Right ventricle myocardium inferior (tissue), 1 donor: ENCODE results near the gene SLC23A2. TPM values are rescaled to one million over a fixed set of nuclear protein-coding genes. Genes with fewer than 3 reads are reported as not detected.
"Not testable (repeated sequence)": the region's sequence is repeated elsewhere in the genome, so short reads cannot be mapped to it uniquely, and the experiment has no call there.

Experiments
- ATAC-seq: fragments of 200-7000 bp; cut with Tn5 transposase; one replicate; pipeline ENCODE4 v1.9.1; 2020; ENCODE audit warnings: mild to moderate bottlenecking, moderate library complexity
- DNase-seq: peaks from one replicate; pipeline ENCODE4 v3.0.0; 2021; ENCODE audit errors: missing footprints
- intact Hi-C: fragments of 100-400 bp; cut with DNase I; formaldehyde crosslinking; loops from one replicate; pipeline ENCODE4 v1.11.0; 2022
- long read RNA-seq: library from polyadenylated mRNA; unstranded; transcript quantifications from one replicate; pipeline ENCODE4 v2.0.0, GENCODE V29; 2021
- total RNA-seq: library from RNA; stranded (reverse); fragmentation: NEBNext Ultra II Directional; extraction: Animal tissue kit (Norgen Biotek cat#: 25700); gene quantifications from one replicate; pipeline ENCODE4 v1.2.1, GENCODE V29; 2021
- donor health status: DM: no; HTN: yes; CAD: no; lungs with severe emphysema.

The SLC23A2 gene
- total RNA-seq, result 6.7 TPM
- long read RNA-seq, result 0 reads

DNA sequence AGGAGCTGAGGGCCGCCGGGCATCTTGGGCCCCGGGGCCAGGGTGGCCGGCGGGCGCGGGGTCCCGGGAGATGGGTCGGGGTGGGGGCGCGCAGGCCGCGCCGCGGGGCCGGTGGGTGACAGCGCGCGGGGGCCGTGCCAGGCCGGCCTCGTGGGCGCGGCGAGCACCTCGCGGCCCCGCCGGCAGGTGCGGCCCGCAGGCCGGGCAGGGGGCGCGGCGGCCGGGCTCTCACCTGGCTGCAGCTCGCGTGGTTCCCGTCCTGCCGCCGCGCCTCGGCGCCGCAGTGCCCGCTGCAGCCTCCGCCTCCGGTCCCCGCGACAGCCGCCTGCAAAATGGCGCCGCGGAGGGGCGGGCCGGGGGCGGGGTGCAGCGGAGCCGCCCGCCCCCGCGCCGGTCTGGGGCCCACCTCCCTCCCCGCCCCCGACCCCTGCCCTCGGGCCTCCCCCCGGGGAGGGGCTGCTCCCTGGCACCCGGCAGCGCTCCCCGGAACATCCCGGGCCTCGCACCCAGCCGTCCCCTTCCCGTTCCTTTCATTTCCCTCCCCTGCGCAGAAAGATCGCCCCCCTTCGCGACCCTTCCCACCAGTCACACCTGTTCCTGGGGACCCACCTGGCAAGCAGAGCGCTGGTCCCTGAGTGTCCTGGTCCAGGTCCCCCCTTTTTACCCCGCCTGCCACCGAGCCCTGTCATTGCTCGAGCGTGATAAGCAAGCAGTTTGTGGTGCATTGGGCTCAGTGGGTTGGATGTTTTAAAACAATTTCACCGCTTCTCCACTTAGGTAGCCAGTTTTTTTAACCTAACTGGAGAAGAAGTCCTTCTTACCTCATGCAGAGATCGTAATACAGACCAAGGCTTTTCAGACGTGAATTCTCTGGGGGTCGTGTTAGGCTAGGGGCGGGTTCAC lies at the start of gene SLC23A2:
Gene SLC23A2 (minus strand): TSS at position 337 of the 903 bp plus-strand sequence. CDS start 68,948 bp downstream, outside the sequence.
- ATAC-seq (peak; percentile 77), DNase-seq (peak; percentile 86)
- intact Hi-C loops, result loop anchor here (10.0 kb wide), 1 partner anchor 73 kb away; no protein-coding TSS in a partner anchor

DNA sequence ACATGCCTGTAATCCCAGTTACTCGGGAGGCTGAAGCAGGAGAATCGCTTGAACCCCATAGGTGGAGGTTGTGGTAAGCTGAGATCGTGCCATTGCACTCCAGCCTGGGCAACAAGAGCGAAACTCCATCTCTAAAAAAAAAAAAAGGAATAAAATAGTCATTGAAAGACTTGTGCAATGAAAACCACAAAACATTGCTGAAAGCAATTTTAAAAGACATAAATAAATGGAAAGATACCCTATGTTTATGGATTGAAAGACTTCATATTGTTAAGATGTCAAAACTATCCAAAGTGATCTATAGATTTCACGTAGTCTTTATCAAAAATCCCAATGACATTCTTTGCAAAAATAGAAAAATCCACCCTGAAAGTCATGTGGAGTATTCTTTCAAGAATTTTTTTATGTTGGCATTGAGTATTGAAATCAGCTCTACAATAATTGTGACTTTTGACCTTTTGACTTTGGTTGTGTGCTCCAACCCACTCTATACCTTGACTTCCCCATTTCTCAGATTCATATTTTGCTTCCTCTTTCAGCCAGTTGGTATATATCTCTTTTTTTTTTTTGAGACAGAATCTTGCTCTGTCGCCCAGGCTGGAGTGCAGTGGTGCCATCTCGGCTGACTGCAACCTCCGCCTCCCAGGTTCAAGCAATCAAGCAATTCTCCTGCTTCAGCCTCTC lies 45.5 kb upstream of the SLC23A2 start:
- intact Hi-C loops, result no loop called here
- ATAC-seq (no peak), DNase-seq (no peak)

DNA sequence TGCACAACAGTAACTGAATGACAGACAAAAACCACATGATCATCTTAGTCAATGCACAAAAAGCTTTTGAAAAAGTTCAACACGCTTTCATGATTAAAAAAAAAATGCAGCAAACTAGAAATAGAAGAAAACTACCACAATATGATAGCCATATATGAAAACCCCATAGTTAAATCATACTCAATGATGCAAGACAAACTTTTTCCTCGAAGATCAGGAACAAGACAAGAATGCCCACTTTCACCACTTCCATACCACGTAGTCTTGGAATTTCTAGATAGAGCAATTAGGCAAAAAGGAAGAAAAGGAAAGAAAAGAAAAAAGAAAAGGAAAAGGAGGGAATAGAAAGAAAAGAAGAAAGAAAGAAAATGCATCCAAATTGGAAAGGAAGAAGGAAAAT lies 44.6 kb upstream of the SLC23A2 start:
- no peak for DNase-seq
- intact Hi-C loops, result no loop called here
- ATAC-seq, result no peak

DNA sequence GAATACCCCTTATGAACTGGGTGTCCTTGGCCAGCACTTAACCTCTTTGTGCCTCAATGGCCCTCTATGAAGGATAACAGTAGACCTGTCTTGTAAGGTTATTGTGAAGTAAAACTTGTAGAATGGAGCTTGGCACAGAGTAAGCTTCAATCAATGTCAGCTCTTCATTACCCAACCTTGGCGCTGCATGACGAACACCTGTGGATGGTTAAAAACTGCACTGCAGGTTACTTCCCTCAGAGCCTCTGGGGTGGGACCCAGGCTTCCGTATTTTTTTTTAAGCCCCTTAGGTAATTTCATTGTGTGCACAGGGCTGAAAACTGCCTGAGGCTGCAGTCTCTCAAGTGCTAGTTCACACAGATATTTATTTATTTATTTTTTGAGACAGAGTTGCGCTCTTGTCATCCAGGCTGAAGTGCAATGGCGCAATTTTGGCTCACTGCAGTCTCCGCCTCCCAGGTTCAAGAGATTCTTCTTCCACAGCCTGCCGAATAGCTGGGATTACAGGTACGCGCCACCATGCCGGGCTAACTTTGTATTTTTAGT lies 42.8 kb upstream of the SLC23A2 start:
- intact Hi-C loops, result no loop called here
- ATAC-seq (no peak), DNase-seq (no peak)

DNA sequence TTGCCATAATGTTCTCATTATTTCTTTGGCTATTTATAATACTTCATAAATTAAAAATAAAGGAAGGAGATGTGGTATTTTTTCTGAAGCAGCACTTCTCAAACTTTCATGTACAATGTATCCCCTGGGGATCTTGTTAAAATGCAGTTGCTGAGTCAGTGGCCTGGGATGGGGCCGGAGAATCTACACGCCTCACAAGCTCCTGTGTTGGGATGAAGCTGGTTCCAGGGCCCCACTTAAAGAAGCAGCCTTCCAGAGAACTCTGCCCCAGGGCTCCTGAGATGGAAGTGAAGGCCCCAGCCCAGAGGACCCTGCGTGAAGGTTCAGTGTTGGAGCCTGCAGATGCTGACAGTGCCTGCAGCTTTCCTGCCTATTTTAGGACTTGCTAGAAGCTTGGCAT lies 40.1 kb upstream of the SLC23A2 start:
- intact Hi-C loops, result no loop called here
- DNase-seq, result no peak
- no peak for ATAC-seq

DNA sequence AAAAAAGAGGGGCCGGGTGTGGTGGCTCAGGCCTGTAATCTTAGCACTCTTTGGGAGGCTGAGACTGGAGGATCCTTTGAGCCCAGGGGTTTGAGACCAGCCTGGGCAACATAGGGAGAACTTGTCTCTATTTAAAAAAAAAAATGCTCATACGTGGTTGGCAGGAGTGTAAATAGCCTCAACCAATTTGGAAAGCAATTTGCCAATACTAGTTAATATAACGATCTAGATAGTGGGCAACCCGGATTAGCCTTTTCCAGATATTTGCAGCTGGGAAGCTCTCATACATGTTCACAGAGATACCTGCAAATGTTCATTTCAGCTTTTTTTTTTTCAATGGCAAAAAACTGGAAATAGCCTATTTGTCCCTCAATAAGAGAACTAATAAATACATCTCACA lies 39.0 kb upstream of the SLC23A2 start:
- intact Hi-C loops, result no loop called here
- no peak for ATAC-seq
- DNase-seq, result no peak

DNA sequence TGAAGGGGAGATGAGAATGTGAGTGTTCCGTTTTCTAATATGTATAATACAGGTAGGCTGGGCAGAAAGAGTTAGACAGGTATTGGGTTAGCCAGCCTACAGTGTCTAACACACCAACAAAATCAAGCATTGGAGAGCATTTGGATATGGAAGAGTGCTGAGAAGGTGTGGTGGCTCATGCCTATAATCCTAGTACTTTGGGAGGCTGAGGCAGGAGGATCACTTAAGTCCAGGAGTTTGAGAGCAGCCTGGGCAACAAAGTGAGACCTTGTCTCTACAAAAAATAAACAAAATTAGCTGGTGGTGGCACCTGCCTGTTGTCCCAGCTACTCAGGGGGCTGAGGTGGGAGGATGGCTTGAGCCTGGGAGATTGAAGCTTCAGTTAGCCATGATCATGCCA lies 38.6 kb upstream of the SLC23A2 start:
- DNase-seq, result no peak
- ATAC-seq, result no peak
- intact Hi-C loops, result no loop called here

DNA sequence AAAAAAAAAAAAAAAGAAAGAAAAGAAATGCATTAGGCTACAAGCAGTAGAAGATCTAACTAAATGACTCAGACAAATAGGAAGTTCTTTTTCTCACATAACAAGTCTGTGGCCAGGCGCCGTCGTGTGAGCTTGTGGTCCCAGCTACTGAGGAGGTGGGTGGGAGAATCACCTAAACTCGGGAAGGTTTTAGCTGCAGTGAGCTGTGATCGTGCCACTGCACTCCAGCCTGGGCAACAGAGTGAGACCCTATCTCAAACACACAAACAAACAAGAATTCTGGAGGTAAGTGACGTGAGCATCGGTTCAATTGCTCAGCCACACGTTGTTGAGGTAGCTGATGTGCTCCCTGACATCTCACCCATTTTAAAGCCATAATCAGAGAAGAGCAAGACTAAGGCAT lies 37.9 kb upstream of the SLC23A2 start:
- DNase-seq (no peak), ATAC-seq (no peak)
- intact Hi-C loops, result no loop called here

DNA sequence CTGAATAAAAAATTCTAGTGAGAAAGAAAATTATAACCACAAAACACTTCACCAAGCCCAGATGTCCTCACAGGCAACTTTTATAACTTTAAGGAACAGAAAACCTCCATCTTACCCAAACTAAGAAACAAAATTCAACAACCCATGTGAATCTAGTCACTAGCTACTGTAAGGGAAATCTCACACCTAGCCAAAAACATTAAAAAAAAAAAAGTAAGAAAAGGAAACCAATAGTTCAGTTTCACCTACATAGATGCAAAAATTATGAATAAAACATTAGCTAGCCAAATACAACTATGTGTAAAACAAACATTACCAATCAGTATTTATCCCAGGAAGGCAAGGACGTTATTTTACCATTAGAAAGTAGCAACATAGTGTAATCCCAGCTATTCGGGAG lies 35.5 kb upstream of the SLC23A2 start:
- intact Hi-C loops, result no loop called here
- no peak for DNase-seq
- ATAC-seq, result no peak

DNA sequence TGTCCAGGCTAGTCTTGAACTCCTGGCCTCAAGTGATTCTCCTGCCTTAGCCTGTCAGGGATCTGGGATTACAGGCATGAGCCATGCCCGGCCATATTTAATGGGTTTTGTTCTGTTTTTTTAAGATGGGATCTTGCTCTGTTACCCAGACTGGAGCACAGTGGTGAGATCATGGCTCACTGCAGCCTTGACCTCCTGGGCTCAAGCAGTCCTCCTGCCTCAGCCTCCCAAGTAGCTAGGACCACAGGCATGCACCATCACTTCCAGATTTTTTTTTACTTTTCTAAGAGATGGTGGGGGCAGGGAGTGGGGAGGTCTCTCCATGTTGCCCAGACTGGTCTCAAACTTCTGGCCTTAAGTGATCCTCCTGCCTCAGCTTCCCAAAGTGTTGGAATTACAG lies 34.2 kb upstream of the SLC23A2 start:
- ATAC-seq, intact Hi-C loops, DNase-seq: not testable (repeated sequence)

DNA sequence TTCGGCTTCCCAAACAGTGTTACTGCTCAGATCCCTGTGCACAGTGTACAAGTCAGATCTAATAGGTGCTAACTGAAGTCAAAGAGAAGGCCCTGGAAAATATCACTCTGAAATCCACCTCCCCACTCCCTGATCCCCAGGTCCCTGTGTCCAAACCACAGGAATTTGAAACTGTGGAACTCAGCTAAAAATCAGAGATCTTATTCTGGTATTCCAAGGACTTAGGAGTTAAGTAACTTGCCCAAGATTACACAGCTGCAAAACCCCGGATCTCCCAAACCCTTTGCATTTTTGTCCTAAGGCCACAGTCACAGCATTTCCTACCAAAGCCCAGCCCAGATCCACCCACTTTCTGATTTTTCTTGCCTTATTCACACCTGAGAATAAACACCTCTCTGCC lies 32.3 kb upstream of the SLC23A2 start:
- DNase-seq (no peak), ATAC-seq (no peak)
- intact Hi-C loops, result no loop called here

DNA sequence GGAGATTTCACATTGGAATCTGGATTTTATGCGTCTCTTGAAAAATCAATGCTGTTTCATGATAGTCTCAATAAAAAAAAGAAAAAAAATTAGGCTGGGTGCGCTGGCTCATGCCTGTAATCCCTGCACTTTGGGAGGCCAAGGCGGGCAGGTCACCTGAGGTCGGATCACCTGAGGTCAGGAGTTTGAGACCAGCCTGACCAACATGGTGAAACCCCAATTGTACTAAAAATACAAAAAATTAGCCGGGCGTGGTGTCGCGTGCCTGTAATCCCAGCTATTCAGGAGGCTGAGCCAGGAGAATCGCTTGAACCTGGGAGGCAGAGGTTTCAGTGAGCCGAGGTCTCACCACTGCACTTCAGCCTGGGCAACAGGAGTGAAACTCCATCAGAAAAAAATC lies 30.4 kb upstream of the SLC23A2 start:
- DNase-seq, ATAC-seq, intact Hi-C loops: not testable (repeated sequence)

DNA sequence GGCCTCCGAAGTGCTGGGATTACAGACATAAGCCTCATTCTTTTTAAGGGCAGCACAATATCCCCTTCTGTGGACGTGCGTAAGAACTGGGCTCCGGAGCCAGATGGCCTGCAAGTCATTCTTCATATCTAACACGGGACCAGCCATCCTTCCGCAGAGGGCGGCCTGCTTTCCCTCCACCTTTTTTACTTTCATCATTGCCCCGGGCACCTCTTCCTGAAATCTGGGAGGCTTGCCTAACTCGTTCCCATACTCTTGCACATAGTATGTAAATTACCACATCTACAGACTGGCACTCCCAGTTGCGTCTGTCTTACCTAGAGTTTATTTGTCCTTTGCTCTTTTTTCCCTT lies 29.9 kb upstream of the SLC23A2 start:
- no peak for ATAC-seq
- DNase-seq, result no peak
- intact Hi-C loops, result no loop called here

DNA sequence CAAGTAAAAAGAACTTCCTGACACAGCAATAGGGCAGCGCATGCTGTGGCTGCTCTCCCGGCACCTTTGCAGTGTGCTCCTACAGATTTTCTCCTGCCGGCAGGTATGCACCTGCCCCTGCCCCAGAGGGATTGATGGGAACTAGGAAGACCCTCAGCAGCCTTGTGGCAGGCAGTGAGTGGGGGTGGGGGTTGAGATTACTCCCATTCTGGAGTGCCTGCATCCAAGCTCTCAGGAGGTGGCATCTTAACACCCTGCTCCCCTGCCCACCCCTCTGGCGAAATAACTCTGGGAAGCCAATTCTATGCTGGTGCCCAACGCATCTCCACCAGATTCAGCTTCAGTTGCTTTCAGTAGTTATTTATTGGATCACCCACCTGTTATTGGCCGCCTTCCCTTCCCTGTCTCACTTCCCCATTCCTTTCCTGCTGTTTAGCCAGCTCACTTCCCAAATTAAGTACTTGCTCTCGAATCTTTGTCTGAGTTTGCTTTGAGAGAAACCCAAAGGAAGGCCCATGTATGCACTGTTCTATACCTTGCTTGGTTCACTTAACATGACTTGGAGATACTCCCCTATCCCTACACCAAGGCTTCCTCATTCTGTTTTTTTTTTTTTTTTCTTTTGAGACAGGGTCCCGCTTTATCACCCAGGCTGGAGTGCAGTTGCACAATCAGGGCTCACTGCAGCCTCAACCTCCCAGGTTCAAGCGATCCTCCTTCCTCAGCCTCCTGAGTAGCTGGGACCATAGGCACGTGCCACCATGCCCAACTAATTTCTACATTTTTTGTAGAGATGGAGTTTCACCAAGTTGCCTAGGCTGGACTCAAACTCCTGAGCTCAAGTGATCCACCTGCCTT lies 29.3 kb upstream of the SLC23A2 start:
- intact Hi-C loops, result no loop called here
- ATAC-seq (no peak), DNase-seq (no peak)

DNA sequence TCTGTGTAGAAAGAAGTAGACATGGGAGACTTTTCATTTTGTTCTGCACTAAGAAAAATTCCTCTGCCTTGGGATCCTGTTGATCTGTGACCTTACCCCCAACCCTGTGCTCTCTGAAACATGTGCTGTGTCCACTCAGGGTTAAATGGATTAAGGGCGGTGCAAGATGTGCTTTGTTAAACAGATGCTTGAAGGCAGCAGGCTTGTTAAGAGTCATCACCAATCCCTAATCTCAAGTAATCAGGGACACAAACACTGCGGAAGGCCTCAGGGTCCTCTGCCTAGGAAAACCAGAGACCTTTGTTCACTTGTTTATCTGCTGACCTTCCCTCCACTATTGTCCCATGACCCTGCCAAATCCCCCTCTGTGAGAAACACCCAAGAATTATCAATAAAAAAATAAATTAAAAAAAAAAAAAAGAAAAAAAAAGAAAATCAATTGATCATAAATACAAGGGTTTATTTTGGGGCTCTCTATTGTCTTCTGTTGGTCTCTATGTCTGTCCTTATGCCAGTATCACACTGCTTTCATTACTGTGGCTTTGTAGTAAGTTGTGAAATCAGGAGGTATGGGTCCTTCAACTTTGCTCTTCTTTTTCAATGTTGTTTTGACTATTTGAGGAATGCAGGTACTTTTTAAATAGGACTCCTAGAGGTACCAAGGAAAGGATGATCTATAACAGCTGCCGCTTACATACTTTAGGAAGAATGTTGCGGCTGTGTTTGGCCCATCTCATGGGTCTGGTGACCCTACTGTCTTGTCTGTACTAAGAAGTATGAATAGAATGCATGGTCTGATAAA lies 27.1 kb upstream of the SLC23A2 start:
- ATAC-seq, intact Hi-C loops, DNase-seq: not testable (repeated sequence)

DNA sequence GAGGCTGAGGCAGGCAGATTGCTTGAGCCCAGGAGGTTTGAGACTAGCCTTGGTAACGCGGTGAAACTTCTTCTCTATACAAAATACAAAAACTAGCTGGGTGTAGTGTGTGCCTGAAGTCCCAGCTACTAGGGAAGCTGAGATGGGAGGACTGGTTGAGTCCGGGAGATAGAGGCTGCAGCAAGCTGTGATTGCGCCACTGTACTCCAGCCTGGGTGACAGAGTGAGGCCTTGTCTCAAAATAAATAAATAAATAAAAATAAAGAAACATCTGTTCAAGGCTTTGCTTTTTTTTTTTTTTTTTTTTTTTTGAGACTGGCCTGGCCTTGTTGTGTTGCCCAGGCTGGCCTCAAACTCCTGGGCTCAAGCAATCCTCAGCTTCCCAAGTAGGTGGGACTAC lies 23.7 kb upstream of the SLC23A2 start:
- intact Hi-C loops, result no loop called here
- DNase-seq (no peak), ATAC-seq (no peak)

DNA sequence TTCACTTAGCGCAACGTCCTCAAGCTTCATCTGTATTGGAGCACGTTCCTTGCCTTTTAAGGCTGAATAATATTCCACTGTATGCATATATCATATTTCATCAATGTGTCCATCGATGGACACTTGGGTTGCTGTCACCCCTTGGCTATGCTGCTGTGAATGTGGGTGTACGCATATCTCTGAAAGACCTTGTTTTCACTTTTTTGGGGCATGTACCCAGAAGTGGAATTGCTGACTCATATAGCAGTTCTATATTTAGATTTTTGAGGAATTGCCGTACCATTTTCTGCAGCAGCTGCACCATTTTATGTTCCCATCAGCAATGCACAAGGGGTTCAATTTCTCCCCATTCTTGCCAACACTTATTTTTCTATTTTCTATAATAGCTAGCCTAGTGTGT lies 22.8 kb upstream of the SLC23A2 start:
- intact Hi-C loops, result no loop called here
- ATAC-seq, result no peak
- no peak for DNase-seq

DNA sequence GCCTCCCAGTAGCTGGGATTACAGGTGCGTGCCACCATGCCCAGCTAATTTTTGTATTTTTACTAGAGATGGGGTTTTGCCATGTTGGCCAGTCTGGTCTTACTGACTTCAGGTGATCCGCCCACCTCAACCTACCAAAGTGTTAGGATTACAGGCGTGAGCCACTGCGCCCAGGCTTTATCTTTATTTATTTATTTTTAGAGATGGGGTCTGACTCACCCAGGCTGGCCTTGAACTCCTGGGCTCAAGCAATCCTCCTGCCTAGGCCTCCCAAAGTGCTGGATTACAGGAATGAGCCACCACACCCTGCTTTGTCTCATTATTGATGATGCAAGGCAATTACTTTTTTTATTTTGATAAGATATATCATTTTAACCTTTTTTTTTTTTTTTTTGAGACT lies 21.9 kb upstream of the SLC23A2 start:
- DNase-seq, intact Hi-C loops, ATAC-seq: not testable (repeated sequence)
